Nucleus accumbens (tissue), 56 donors: Measurements from ENCODE around the gene IL10.
"Not testable (repeated sequence)": the region's sequence is repeated elsewhere in the genome, so short reads cannot be mapped to it uniquely, and the experiment has no call there.

Experiments
- DNase-seq, 56 donors: peaks; one replicate each; lab custom pipeline; 2025; lab: John Stamatoyannopoulos, UW

The IL10 gene

DNA sequence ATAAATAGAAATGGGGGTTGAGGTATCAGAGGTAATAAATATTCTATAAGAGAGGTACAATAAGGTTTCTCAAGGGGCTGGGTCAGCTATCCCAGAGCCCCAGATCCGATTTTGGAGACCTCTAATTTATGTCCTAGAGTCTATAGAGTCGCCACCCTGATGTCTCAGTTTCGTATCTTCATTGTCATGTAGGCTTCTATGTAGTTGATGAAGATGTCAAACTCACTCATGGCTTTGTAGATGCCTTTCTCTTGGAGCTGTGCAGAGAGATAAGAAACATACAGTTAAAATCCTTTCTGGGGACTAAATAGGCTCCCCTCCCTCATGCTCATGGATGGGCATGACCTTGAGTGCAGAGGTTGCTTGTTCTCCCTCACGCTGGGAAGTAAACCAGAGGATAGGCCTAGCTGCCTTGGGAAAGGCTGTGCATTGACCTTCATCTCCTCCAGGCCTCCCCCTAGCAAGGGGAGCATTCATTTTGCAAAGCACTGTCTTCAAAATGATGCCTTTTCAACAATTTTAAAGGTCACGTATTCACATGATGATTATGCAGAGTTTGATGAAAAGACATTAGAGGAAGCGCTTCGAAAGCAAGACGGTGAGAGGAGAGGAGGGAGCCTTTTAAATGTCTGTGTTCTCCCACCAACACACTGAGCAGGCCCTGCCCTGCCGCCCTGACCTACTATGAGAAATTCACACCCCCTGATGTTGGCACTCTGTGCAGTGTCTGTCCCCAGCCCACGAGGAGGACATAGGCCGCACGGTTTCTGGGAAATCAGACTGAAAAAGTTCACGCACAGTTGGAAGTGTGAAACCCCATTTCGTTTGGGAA lies 3.6 kb downstream of the IL10 start:
- no peak for DNase-seq

DNA sequence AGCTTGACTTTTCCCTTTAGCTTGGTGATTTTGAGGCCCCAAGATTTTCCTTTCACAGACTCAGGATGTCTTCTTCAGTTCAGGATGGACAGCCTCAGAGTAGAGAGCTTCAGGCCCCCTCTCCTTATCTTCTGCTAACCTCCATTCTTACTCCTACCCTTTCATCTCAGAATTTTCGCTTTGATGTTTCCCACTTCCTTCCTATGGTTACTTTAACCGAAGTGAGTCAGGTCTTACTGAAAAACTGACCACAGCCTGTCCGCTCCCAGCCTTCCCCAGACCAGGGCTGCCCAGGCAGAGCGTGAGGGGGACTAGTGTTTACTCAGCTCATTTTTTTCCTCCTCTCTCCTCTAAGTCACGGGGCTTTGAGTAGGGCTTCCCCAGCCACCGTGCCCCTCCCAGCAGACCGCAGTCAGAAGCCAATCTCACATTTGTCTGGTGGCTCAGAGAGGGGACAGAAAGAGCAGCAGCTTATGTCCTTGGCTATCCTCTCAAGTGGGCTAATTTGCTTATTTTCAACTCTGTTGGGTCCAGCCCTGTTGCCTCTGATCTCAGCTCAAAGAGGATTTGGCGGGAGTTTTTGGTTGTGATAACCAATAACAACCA lies 5.9 kb downstream of the IL10 start:
- DNase-seq, result peak in 5 of 56 donors; percentile 4 to 22 (median 11)

DNA sequence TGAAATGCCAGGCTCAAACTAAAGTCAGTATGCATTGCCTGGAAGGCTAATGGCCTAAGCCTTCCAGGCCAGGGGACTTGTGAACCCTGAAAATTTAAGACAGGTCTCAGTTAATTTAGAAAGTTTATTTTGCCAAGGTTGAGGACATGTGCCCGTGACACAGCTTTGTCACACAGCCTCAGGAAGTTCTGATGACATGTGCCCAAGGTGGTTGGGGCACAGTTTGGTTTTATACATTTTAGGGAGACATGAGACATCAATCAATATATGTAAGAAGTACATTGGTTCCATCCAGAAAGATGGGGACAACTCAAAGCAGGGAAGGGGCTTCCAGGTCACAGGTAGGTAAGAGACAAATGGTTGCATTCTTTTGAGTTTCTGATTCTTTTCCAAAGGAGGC lies 6.5 kb downstream of the IL10 start:
- DNase-seq, result not testable (repeated sequence)

DNA sequence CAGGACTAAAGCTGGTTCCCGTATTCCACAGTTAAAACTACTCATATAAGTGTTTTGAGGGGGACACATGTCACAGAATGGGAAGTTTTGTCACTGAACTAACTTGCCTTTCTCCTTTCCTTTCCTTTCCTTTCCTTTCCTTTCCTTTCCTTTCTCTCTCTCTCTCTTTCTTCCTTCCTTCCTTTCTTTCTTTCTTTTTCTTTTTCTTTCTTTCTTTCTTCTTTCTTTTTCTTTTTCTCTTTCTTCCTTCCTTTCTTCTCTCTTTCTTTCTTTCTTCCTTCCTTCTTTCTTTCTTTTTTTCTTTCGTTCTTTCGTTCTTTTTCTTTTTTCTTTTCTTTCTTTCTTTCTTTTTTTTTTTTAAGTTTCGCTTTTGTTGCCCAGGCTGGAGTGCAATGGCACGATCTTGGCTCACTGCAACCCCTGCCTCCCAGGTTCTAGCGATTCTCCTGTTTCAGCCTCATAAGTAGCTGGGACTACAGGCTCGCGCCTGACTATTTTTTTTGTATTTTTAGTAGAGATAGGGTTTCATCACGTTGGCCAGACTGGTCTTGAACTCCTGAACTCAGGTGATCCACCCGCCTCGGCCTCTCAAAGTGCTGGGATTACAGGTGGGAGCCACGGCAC lies 9.4 kb downstream of the IL10 start:
- not testable (repeated sequence) for DNase-seq

DNA sequence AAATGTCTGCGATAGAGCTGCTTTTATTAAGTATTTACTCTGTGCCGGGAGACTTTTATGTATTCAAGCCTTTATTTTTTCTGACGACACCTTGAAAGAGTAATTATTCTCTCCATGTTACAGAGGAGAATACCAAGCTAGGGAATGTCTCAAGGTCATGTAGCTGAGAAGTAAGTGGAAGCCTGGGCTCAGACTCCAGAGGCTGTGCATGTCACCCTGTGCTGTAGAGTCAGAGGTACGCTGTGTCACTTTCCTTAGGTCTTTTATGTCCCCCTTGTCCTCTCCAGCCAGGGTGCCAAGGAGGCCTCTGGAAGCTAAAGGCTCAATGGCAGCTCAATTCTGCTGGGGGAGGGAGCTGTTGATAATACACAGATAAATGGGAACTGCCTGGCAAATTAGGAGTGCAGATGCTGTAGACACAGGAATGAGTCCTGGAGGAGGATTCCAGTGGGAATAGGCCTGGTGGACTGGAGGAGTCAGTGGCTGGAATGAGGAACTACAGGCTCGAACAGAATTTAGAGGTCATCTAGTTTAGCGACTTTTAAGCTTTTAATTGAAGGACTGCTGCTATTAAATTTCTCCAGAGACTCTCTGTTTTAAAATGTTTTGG lies 11.0 kb downstream of the IL10 start:
- DNase-seq, result no peak

DNA sequence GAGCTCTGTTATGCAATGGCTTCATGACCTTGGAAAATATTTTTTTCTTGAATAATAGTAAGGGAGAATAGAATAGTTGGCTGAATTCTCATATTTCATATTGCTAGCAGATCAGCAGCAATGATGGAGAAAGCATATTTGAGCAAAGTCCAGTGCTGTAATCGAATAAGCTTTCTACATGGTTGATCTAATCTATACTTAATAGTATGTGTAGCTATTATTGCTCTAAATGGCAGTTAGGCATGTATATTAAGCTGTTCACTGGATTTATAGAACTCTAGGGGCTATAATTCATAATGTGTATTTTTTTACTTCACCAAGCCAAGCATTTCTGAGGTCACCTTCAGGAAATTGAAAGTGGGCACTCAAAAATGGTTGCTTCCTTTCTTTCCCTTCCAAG lies 11.7 kb downstream of the IL10 start:
- no peak for DNase-seq

DNA sequence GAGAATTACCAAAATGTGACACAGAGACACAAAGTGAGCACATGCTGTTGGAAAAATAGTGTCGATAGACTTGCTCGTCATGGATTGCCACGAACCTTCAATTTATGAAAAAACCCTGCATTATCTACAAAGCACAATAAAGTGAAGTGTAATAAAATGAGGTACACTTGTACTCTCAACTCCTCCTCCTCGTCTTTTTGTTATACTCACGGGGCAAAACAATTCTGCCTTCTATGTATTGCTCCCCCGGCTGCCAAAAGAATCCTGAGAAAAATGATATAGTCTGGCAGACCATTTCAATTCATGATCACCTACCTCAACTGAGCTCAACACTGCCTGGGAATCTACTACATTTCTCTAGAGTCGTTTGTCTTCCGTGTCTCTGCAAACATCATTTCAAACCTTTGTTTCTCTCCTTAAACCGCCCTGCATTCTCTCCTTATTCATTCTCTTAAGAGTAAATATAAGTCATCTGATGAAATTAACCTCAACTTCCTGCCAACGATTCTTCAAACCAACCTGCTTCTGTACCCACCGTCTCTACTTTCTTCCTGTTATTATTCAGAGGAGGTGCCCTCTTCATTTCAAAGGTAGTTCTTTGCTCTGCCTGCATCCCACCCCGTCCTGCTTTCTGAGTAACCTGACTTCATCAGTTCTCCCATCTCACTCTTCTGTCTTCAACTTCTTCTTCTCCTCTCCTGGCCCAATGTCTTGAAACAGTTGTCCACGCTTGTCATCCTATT lies 14.6 kb downstream of the IL10 start:
- DNase-seq, result no peak

DNA sequence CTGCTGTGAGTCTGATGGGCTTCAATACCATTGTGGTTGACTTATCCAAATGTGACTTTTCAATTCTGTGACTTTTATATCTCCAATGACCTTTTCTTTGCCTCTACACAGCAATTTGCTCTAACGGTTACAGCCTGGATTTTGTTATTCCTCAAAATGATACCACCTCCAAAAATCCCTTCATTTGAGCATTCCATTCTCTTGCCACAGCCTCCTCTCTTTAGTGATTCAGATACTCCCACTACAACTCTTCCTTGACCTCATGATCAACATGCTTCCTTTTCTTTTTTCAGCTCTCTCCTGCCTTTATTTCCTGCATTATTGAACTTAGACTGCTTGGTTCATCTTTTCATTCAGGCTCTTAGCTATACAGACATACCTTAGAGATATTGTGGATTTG lies 18.3 kb downstream of the IL10 start:
- DNase-seq, result no peak

DNA sequence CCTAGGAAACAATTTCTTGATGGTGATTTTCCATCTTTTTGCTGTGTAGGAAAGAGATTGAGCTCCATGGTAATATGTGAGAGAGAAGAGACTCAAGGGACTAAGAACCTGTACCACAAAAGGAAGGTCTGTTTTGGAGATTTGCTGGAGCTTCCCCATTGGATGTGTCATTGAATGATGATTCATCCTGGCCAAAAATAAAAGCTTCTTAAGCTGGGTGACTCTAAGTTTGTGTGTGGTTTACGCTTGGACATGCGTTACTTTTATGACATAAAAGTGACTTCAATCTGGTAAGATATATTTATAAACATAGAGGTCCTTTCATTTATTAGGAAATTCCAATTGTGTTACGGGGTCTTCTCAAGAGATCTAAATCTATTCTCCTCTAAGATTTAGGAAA lies 19.2 kb downstream of the IL10 start:
- DNase-seq, result no peak

DNA sequence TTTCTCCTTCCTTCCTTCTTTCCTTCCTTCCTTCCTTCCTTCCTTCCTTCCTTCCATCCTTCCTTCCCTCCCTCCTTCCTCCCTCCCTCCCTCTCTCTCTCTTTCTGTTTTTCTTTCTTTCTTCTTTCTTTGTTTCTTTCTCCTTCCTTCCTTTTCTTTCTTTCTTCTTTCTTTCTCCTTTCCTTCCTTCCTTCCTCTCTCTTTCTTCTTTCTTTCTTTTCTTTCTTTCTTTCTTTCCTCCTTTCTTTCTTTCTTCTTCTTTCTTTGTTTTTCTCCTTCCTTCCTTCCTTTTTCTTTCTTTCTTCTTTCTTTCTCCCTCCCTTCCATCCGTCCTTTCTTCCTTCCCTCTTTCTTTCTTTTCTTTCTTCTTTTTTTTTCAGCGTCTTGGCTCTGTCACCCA lies 19.8 kb downstream of the IL10 start:
- no peak for DNase-seq

DNA sequence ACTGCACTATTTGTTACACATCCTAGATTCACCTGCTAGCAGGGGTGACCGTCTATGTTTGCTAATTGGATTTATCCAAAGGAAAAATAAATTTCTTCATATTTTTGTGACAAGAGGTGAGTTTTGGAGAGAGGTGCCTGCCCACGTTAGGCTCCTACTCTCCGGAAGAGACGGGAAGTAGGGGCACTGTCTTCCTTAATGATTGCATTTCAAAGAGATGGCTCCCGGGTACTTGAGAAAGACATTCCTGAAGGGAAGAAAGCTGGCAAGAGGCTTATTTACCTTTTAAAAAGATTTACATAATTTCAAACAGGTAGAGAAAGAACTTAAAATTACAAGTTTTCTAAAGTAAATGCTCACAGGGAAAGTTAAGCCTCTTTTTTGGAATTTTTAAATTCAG lies 20.4 kb downstream of the IL10 start:
- DNase-seq, result no peak

DNA sequence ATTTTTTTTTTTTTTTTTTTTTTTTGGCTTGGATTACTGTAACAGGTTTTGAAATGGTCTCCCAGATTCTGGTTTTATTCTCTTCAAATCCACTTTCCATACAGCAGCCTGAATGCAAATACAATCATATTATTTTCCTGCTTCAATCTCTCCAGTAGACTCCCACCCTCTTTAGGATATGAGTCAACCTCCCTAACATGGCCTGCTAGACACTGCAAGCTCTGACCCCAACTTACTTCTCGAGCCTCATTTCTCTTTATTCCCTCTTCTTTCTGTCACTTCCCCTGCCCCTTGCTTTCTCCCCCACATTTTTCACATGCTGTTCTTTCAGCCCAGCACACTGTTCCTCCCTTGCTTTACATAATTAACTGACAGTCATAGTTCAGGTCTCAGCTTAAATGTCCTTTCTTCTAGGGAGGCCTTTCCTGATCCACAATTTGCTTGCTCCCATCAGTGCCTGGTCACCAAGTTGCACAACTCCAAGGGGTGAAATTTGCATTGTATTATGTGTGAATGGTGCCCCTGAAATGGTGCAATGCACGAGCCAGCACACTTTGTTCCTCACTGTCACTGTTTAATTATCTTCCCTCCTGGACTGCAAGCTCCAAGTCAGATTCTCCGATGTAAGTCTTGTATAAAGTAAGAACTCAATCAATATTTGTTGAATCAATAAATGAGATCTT lies 23.8 kb downstream of the IL10 start:
- DNase-seq, result no peak

DNA sequence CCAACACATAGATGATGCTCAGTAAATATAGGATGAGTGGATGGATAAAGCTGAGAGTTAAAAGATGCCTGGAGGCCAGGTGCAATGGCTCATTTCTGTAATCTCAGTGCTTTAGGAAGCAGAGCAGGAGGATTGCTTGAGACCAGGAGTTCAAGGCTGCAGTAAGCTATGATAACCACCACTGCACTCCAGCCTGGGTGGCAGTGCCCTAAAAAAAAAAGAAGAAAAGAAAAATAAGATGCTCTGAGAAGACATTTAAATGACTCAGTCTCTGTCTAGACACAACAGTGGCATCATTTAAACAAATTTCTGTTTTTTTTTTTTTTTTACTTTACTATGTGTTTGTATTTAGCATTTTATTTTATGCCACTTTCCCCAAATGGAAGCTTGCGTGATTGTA lies 27.0 kb downstream of the IL10 start:
- no peak for DNase-seq

DNA sequence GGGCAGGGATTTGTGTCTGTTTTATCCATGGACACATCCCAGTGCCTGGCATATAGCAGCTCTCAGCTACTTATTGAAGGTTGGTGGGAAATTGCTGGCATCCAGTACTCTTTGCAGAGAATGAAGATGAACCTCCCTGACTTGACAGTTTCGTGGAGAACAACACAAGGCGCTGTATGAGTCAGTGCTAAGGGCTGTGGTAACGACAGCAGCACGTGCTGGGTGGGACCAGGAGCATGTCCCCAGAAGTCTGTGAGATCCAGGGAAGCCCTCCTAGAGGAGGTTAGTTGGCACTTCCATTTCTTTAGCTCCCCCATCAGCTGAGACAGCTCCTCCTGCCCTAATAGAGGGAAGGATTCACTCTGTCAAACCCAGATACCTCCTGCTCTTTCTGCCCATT lies 27.6 kb downstream of the IL10 start:
- DNase-seq, result no peak

DNA sequence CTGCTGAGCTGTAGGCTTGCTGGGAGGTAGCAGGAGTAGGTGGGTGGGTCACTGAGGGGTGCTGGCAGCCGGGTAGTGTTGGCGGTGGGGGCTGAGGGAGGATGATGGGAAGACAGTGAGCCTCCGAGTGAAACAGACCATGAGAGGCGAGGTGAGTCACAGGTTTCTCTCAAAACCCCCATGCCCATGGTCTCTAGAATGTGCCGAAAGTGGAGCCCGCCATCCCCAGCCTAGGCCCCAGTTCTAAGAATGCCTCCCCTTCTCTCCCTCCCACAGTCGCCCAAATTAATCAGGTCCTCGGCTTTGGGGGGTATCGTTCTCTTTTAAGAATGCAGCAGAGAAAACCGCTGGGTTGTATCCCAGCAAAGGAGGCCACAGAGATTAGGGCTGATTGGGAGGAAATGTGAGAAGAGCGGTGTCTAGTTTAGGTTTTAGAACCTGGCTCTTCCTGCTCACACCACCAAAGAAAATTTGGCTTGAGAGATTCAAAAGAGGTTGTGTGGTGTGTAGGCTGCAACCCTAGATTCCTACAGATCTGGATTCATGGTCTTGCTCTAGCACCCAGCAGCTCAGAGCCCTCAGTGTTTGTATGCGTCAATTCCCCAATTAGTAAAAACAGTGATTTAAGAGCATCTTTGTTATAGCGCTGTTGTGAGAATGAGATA lies 29.4 kb downstream of the IL10 start:
- DNase-seq, result no peak

DNA sequence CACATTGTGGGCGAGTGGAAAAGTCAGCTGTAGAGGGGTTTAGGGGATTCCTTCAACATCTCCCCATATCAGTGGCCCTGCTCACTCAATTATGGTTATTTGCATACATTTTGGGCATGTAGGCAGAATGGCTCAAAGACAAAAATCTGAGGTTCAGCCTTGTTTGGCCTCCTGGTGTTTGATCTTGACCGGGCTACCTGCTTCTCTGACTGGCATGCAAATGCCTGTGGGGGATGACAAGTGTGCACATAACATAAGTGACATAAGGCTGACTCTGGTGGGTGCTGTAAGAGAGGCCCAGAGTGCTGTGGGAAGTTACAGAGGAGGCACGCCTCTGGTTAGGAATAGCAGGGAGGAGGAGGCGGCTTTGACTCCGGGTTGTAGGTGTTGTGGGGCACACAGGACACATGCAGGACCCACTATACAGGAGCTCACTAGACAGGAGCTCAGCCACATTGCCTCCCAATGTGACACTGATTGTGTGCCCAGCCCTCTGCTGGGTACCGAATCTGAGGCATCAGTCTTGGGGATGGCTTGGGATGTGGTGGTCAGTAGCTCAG lies 31.1 kb downstream of the IL10 start:
- no peak for DNase-seq

DNA sequence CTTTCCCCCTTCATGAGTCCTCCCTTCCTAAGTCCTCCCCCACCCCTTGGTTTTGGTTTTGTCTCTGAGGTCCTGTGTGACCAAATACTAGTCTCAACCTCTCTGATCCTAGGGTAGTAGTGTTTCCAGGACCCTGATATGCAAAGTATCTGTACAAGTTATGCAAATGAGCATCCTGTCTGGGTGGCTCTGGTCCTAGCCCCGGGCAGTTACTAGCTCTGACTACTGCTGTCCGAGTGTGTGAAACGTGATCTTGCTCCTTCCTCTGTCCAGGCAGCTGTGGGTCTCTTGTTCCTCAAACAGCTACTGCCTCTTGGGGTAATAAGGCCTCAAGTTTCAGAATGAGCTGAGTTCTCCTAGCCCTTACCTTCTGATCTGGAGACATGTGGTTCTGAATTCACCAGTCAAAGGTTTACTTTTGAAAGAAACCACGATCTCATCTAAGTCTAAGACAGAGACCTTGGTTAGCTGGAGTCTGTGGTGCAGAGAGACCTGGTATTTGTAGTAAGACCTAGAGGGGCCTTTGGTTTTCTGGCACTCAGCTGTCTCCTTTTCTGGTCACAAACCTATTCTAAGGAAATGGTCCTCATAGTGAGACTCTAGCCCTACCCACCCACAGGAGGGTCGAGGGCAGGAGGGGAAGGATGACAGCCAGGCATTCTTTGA lies 32.8 kb downstream of the IL10 start:
- peak in 4 of 56 donors; percentile 6 to 21 (median 8) for DNase-seq
